Neuronal stem cell (in vitro differentiated cells): ENCODE results near the gene ZNF512B.
"Not testable (repeated sequence)": the region's sequence is repeated elsewhere in the genome, so short reads cannot be mapped to it uniquely, and the experiment has no call there.

Experiments used
- DNase-seq: peaks from one replicate; pipeline ENCODE4 v3.0.0-alpha.2; 2013; ENCODE audit warnings: low spot score
- H2AFZ ChIP-seq: one replicate; pipeline ENCODE4 v1.6.1; 2013; ENCODE audit warnings: mild to moderate bottlenecking, low read length, inconsistent platforms
- H2AK5ac ChIP-seq: 2 replicates; pipeline ENCODE4 v1.6.1; 2013; ENCODE audit warnings: low read depth, mild to moderate bottlenecking, inconsistent platforms, low read length, moderate library complexity, mixed read lengths
- H2BK120ac ChIP-seq: 2 replicates; pipeline ENCODE4 v1.6.1; 2013; ENCODE audit warnings: low read depth, mild to moderate bottlenecking, inconsistent platforms, low read length, moderate library complexity, mixed read lengths
- H2BK12ac ChIP-seq: one replicate; pipeline ENCODE4 v1.6.1; 2013; ENCODE audit warnings: low read length, inconsistent platforms
- H2BK15ac ChIP-seq: 2 replicates; pipeline ENCODE4 v1.6.1; 2013; ENCODE audit warnings: mild to moderate bottlenecking, low read length, inconsistent platforms, mixed read lengths
- H2BK5ac ChIP-seq: one replicate; pipeline ENCODE4 v1.6.1; 2013; ENCODE audit warnings: inconsistent platforms, mild to moderate bottlenecking, low read length, moderate library complexity
- H3K14ac ChIP-seq: one replicate; pipeline ENCODE4 v1.6.1; 2013; ENCODE audit warnings: low read length, inconsistent platforms
- H3K18ac ChIP-seq: 2 replicates; pipeline ENCODE4 v1.6.1; 2013; ENCODE audit warnings: low read length, inconsistent platforms
- H3K23ac ChIP-seq: 2 replicates; pipeline ENCODE4 v1.6.1; 2013; ENCODE audit warnings: low read depth, mild to moderate bottlenecking, mixed read lengths, low read length, inconsistent platforms; ENCODE audit not compliant: poor library complexity
- H3K27ac ChIP-seq: replicated peaks from 3 replicates; pipeline ENCODE4 v1.5.1; 2013; ENCODE audit warnings: low read length, inconsistent platforms
- H3K27me3 ChIP-seq, 3 experiments: 2 replicates each; pipeline ENCODE4 v1.6.1; 2013; ENCODE audit warnings: low read length in 3 of 3, mild to moderate bottlenecking in 2 of 3, inconsistent platforms in 1 of 3, low read depth in 1 of 3, mixed read lengths in 1 of 3, moderate library complexity in 1 of 3; ENCODE audit not compliant: control insufficient read depth in 3 of 3, insufficient read depth in 3 of 3
- H3K36me3 ChIP-seq, 2 donors: replicated peaks in 1 of 2; 2 replicates each; pipeline ENCODE4 v1.6.1; 2013; ENCODE audit warnings: low read length in 2 of 2; ENCODE audit not compliant: control insufficient read depth in 2 of 2, insufficient read depth in 2 of 2
- H3K4ac ChIP-seq: 2 replicates; pipeline ENCODE4 v1.6.1; 2013; ENCODE audit warnings: inconsistent platforms, mild to moderate bottlenecking, low read length, moderate library complexity
- H3K4me1 ChIP-seq, 2 donors: 1 replicate in 1 of 2; 2 replicates in 1 of 2; pipeline ENCODE4 v1.6.1; 2013; ENCODE audit warnings: low read length in 2 of 2, low read depth in 1 of 2; ENCODE audit not compliant: control insufficient read depth in 2 of 2, insufficient read depth in 1 of 2
- H3K4me2 ChIP-seq: one replicate; pipeline ENCODE4 v1.6.1; 2013; ENCODE audit warnings: mild to moderate bottlenecking, low read length, inconsistent platforms; ENCODE audit not compliant: insufficient read depth, poor library complexity, severe bottlenecking
- H3K4me3 ChIP-seq, 2 donors: 2 replicates each; pipeline ENCODE4 v1.5.1; 2013; ENCODE audit warnings: low read length in 2 of 2, mild to moderate bottlenecking in 2 of 2, inconsistent platforms in 1 of 2, moderate library complexity in 1 of 2
- H3K79me1 ChIP-seq: one replicate; pipeline ENCODE4 v1.6.1; 2013; ENCODE audit warnings: low read depth, mild to moderate bottlenecking, inconsistent platforms, low read length, moderate library complexity
- H3K9ac ChIP-seq: one replicate; pipeline ENCODE4 v1.6.1; 2013; ENCODE audit warnings: mild to moderate bottlenecking, low read depth, low read length, inconsistent platforms; ENCODE audit not compliant: poor library complexity
- H3K9me3 ChIP-seq, 2 donors: replicated peaks in 1 of 2; 2 replicates each; pipeline versions ENCODE3 to v1.6.1; 2013; ENCODE audit warnings: low read length in 2 of 2, mild to moderate bottlenecking in 2 of 2, inconsistent platforms in 1 of 2, low read depth in 1 of 2, mixed read lengths in 1 of 2, moderate library complexity in 1 of 2; ENCODE audit not compliant: control insufficient read depth in 2 of 2, insufficient read depth in 1 of 2
- H4K8ac ChIP-seq: one replicate; pipeline ENCODE4 v1.6.1; 2013; ENCODE audit warnings: low read depth, mild to moderate bottlenecking, inconsistent platforms, low read length, moderate library complexity
- H4K91ac ChIP-seq: one replicate; pipeline ENCODE4 v1.6.1; 2013; ENCODE audit warnings: low read length, low read depth, mild to moderate bottlenecking, inconsistent platforms; ENCODE audit not compliant: poor library complexity
- WGBS, 2 donors: extraction: QIAGEN DNeasy Blood & Tissue Kit; methylation state at CpG; one replicate each; pipeline ENCODE4 v1.1.7; 2013; ENCODE audit warnings: missing lambda C conversion rate in 2 of 2, mixed read lengths in 1 of 2; ENCODE audit not compliant: insufficient read length in 2 of 2, insufficient replicate concordance in 1 of 2; ENCODE audit errors: extremely low coverage in 2 of 2; 5-methylcytosine and 5-hydroxymethylcytosine counted together

ZNF512B gene

GRCh38 chr20:63930971-63931553 lies 38.7 kb downstream of the ZNF512B start:
- no peaks in the 10 kb centered on the region for H3K9me3 ChIP-seq
- H3K18ac ChIP-seq = peak overlapping the region; percentile 18
- no peak overlapping the region for H3K14ac ChIP-seq
- DNase-seq = no peak
- H3K4me1 ChIP-seq = no peaks in the 10 kb centered on the region
- no peak overlapping the region for H2BK120ac ChIP-seq
- no peak overlapping the region for H3K9ac ChIP-seq
- H2AK5ac ChIP-seq = no peak overlapping the region
- no peak overlapping the region for H3K23ac ChIP-seq
- no peak overlapping the region for H2BK15ac ChIP-seq
- no peak overlapping the region for H2BK12ac ChIP-seq
- H4K91ac ChIP-seq = peak overlapping the region; percentile 60
- no peak overlapping the region for H3K4ac ChIP-seq
- no peak overlapping the region for H2AFZ ChIP-seq
- peaks cover 50 to 93% of the 10 kb centered on the region in 2 donors for H3K36me3 ChIP-seq
- H3K4me3 ChIP-seq = no peak overlapping the region
- H3K79me1 ChIP-seq = peaks cover 2% of the 10 kb centered on the region
- H3K27me3 ChIP-seq = no peaks in the 10 kb centered on the region
- H3K4me2 ChIP-seq = no peak overlapping the region
- H3K27ac ChIP-seq = no peak overlapping the region
- peak overlapping the region; percentile 76 for H4K8ac ChIP-seq
- no peak overlapping the region for H2BK5ac ChIP-seq
- WGBS, 2 donors = no CpG with 5 or more reads among the region's 37 CpGs

GRCh38 chr20:63929473-63929883 lies 40.3 kb downstream of the ZNF512B start:
- not testable (repeated sequence) for H2BK12ac ChIP-seq, H3K27me3 ChIP-seq

GRCh38 chr20:63929071-63929470 lies 40.7 kb downstream of the ZNF512B start:
- peak overlapping the region in 1 of 2 donors; percentile 26 for H3K4me3 ChIP-seq
- H3K36me3 ChIP-seq = peaks cover 40 to 73% of the 10 kb centered on the region in 2 donors

More at GRCh38 chr20:63929473-63929883, 40.3 kb downstream of the ZNF512B start:
- not testable (repeated sequence) for H3K9ac ChIP-seq, H3K4me1 ChIP-seq, H3K18ac ChIP-seq, H2AFZ ChIP-seq, H2BK120ac ChIP-seq, DNase-seq, H3K9me3 ChIP-seq, H3K4me3 ChIP-seq, H3K23ac ChIP-seq, H4K8ac ChIP-seq, H2BK15ac ChIP-seq, H3K27ac ChIP-seq, H3K4me2 ChIP-seq, H3K79me1 ChIP-seq, H3K14ac ChIP-seq, H2AK5ac ChIP-seq, H3K4ac ChIP-seq, H4K91ac ChIP-seq
- Histone ChIP-seq H2BK5ac (peak overlapping the region; percentile 28), H3K36me3 (peaks cover 40 to 77% of the 10 kb centered on the region in 2 donors)
- no CpG with 5 or more reads among the region's 31 CpGs for WGBS, 2 donors

GRCh38 chr20:63926298-63926697 lies 43.4 kb downstream of the ZNF512B start:
- Histone ChIP-seq H2AK5ac (no peak overlapping the region), H3K9ac (no peak overlapping the region), H3K14ac (no peak overlapping the region), H3K4me3 (no peak overlapping the region), H3K27me3 (no peaks in the 10 kb centered on the region), H3K79me1 (peaks cover 4% of the 10 kb centered on the region), H2BK120ac (no peak overlapping the region), H2AFZ (no peak overlapping the region), H4K91ac (no peak overlapping the region), H3K4ac (no peak overlapping the region), H2BK5ac (no peak overlapping the region), H2BK12ac (no peak overlapping the region), H4K8ac (no peak overlapping the region), H3K4me1 (no peaks in the 10 kb centered on the region), H2BK15ac (no peak overlapping the region), H3K18ac (no peak overlapping the region), H3K4me2 (no peak overlapping the region), H3K36me3 (peaks cover 24 to 57% of the 10 kb centered on the region in 2 donors), H3K23ac (no peak overlapping the region), H3K27ac (no peak overlapping the region), H3K9me3 (no peaks in the 10 kb centered on the region)
- no peak for DNase-seq
- WGBS, 2 donors = no CpG with 5 or more reads among the region's 8 CpGs

More at GRCh38 chr20:63929071-63929470, 40.7 kb downstream of the ZNF512B start:
- no peak overlapping the region for H2BK12ac ChIP-seq
- H3K18ac ChIP-seq = no peak overlapping the region
- no peak overlapping the region for H3K4ac ChIP-seq
- no peak overlapping the region for H3K14ac ChIP-seq
- no peak overlapping the region for H3K9ac ChIP-seq
- peak overlapping the region; percentile 28 for H2BK5ac ChIP-seq
- H3K27ac ChIP-seq = no peak overlapping the region
- no peak overlapping the region for H4K91ac ChIP-seq
- H3K9me3 ChIP-seq = no peaks in the 10 kb centered on the region
- WGBS, 2 donors = no CpG with 5 or more reads among the region's 26 CpGs
- H2AFZ ChIP-seq = no peak overlapping the region
- H2BK15ac ChIP-seq = no peak overlapping the region
- peak overlapping the region; percentile 61 for H3K23ac ChIP-seq
- no peak overlapping the region for H2AK5ac ChIP-seq
- no peak overlapping the region for H3K4me2 ChIP-seq
- H3K4me1 ChIP-seq = no peaks in the 10 kb centered on the region
- H3K79me1 ChIP-seq = peaks cover 4% of the 10 kb centered on the region
- H2BK120ac ChIP-seq = no peak overlapping the region
- no peaks in the 10 kb centered on the region for H3K27me3 ChIP-seq
- no peak for DNase-seq
- no peak overlapping the region for H4K8ac ChIP-seq
